IgD-negative memory B cell (primary cell): Measurements from ENCODE around the gene DCLK1. TPM values are rescaled to one million over a fixed set of nuclear protein-coding genes. Genes with fewer than 3 reads are reported as not detected.

Source experiments
- H3K27ac Mint-ChIP-seq, 3 donors: one replicate each; pipeline ENCODE4 v1.8.0; 2020 to 2022; ENCODE audit warnings: mild to moderate bottlenecking in 3 of 3, mixed read lengths in 3 of 3, moderate library complexity in 1 of 3
- H3K27me3 Mint-ChIP-seq: one replicate; pipeline ENCODE4 v1.8.0; 2021; ENCODE audit warnings: mixed read lengths
- H3K36me3 Mint-ChIP-seq: one replicate; pipeline ENCODE4 v1.8.0; 2020; ENCODE audit warnings: mild to moderate bottlenecking, mixed read lengths
- H3K4me1 Mint-ChIP-seq, 3 donors: one replicate each; pipeline ENCODE4 v1.8.0; 2020 to 2022; ENCODE audit warnings: mixed read lengths in 3 of 3, mild to moderate bottlenecking in 1 of 3
- H3K4me3 Mint-ChIP-seq, 4 donors: one replicate each; pipeline ENCODE4 v1.8.0; 2020 to 2022; ENCODE audit warnings: mild to moderate bottlenecking in 4 of 4, mixed read lengths in 4 of 4, moderate library complexity in 3 of 4
- H3K9me3 Mint-ChIP-seq, 3 donors: one replicate each; pipeline ENCODE4 v1.8.0; 2020 to 2021; ENCODE audit warnings: mixed read lengths in 3 of 3, mild to moderate bottlenecking in 1 of 3
- polyA plus RNA-seq: library from polyadenylated mRNA; unstranded; fragments of 300-500 nt; fragmentation: Illumina TruSeq; gene quantifications from one replicate; pipeline ENCODE4 v1.2.3, GENCODE V29; 2021

DCLK1 gene
- polyA plus RNA-seq, 1 donor from 2014 or later, result not detected

GRCh38 chr13:35733827-35734226 is 397.4 kb downstream of the DCLK1 start:
- H3K4me3 Mint-ChIP-seq, result no peak overlapping the region
- H3K9me3 Mint-ChIP-seq, result peaks cover 0 to 1% (median 0%) of the 10 kb centered on the region in 3 donors
- no peaks in the 10 kb centered on the region for H3K4me1 Mint-ChIP-seq
- H3K27ac Mint-ChIP-seq, result no peak overlapping the region
- no peaks in the 10 kb centered on the region for H3K36me3 Mint-ChIP-seq
- H3K27me3 Mint-ChIP-seq, result peaks cover 3% of the 10 kb centered on the region

DNA sequence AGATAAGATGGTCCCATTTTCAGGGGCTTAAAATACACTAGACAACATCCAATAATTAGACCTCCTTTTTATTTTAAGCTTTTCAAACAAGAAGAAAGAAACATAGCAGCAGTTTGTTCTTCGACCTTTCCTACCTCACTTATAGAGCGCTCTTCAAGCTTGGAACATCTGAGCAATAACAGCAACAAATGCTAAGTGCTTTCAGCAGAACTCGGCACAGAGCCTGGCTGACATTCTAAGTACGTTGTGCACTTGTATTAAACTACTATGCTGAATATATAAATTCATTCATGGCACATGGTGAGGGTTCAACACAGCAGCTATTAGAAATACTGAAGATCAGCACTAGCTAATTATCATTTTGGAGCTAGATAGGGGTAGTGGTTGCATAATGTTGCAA is 398.6 kb downstream of the DCLK1 start:
- H3K4me3 Mint-ChIP-seq, result no peak overlapping the region
- H3K4me1 Mint-ChIP-seq, result no peaks in the 10 kb centered on the region
- peaks cover 4% of the 10 kb centered on the region for H3K27me3 Mint-ChIP-seq
- H3K27ac Mint-ChIP-seq, result no peak overlapping the region
- no peaks in the 10 kb centered on the region for H3K9me3 Mint-ChIP-seq
- no peaks in the 10 kb centered on the region for H3K36me3 Mint-ChIP-seq

DNA sequence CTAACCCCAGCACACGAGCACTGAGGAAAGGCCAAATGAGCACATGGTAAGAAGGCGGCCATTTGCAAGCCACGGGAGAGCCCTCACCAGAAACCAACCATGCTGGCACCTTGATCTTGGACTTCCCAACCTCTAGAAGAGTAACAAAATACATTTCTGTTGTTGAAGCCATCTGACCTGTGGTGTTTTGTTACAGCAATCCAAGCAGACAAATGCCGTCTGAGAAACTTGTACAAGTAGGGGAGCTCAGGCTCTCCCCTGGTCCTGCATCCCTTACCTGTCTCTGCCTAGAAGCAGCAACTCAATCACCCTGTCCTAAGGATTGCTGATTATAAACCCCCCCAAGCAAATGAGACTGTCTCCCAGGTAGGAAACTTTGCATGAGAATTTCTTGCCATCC is 399.7 kb downstream of the DCLK1 start:
- no peaks in the 10 kb centered on the region for H3K4me1 Mint-ChIP-seq
- no peaks in the 10 kb centered on the region for H3K36me3 Mint-ChIP-seq
- H3K9me3 Mint-ChIP-seq, result no peaks in the 10 kb centered on the region
- H3K4me3 Mint-ChIP-seq, result no peak overlapping the region
- H3K27me3 Mint-ChIP-seq, result peaks cover 4% of the 10 kb centered on the region
- H3K27ac Mint-ChIP-seq, result peak overlapping the region in 1 of 3 donors; percentile 39

GRCh38 chr13:35729926-35730627 is 401.1 kb downstream of the DCLK1 start:
- H3K27ac Mint-ChIP-seq, result no peak overlapping the region
- H3K4me1 Mint-ChIP-seq, result no peaks in the 10 kb centered on the region
- H3K27me3 Mint-ChIP-seq, result peaks cover 4% of the 10 kb centered on the region
- no peaks in the 10 kb centered on the region for H3K36me3 Mint-ChIP-seq
- H3K9me3 Mint-ChIP-seq, result no peaks in the 10 kb centered on the region
- no peak overlapping the region for H3K4me3 Mint-ChIP-seq

DNA sequence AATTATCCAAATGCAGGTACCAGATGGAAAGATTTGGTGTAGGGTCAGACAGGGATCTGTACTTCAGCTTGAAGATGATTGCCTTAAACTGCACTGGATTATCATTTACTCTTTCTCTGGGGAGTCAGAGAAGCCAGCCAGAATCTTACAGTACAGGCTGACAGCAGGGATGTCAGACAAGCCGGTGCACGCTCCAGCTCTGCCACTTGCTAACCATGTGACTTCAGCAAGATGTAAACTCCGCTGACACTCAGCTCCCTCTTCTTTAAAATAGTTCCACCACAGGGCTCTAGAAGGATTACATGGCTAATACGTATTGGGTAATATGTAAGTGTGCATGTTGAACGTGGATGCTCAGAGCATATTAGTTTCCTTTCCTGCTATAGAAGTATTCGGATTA is 403.3 kb downstream of the DCLK1 start:
- Mint-ChIP-seq H3K4me3 (no peak overlapping the region), H3K27me3 (peaks cover 4% of the 10 kb centered on the region), H3K36me3 (no peaks in the 10 kb centered on the region), H3K27ac (no peak overlapping the region), H3K4me1 (no peaks in the 10 kb centered on the region), H3K9me3 (no peaks in the 10 kb centered on the region)

DNA sequence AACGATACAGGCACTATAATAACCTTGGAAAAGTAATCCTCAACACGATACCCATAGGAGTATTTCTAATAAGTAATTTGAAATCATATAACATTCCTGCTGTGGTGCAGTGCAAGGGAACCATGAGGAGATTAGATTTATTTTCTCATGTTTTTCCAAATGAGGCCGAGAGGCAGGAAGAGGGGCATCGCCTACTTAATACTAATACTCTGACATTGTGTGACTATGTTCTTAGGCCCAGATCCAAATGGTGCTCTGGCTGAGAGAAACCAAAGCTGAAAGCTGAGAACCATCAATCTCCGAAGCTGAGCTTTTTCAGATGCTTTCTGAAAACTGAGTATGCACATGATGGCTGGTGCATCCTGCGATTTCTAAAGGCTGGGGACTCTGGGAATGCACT is 406.7 kb downstream of the DCLK1 start:
- H3K27me3 Mint-ChIP-seq, result peaks cover 4% of the 10 kb centered on the region
- no peak overlapping the region for H3K27ac Mint-ChIP-seq
- no peaks in the 10 kb centered on the region for H3K9me3 Mint-ChIP-seq
- no peak overlapping the region for H3K4me3 Mint-ChIP-seq
- H3K36me3 Mint-ChIP-seq, result no peaks in the 10 kb centered on the region
- H3K4me1 Mint-ChIP-seq, result peaks cover 0 to 2% (median 0%) of the 10 kb centered on the region in 3 donors

DNA sequence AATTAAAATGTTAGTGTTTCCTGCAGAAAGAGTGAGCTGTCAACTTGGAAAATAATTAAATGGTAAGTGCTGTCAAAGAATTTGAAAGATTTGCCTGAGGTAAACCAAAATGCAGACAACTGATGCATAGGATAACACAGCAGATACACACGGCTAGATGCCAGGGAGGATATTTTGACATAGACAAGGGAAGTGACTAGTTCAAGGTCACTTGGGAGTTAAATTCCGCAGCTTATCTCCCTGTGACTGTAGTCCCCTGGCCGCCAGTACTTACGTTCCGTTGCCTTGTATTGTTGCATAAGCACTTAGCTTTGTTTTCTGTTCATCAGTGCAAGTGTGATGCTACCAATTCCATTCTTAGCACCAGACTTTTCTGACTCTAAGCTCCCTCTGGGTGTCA is 407.4 kb downstream of the DCLK1 start:
- Mint-ChIP-seq H3K4me3 (no peak overlapping the region), H3K9me3 (no peaks in the 10 kb centered on the region), H3K27ac (no peak overlapping the region), H3K27me3 (peaks cover 3% of the 10 kb centered on the region), H3K36me3 (no peaks in the 10 kb centered on the region), H3K4me1 (peaks cover 0 to 2% (median 0%) of the 10 kb centered on the region in 3 donors)

DNA sequence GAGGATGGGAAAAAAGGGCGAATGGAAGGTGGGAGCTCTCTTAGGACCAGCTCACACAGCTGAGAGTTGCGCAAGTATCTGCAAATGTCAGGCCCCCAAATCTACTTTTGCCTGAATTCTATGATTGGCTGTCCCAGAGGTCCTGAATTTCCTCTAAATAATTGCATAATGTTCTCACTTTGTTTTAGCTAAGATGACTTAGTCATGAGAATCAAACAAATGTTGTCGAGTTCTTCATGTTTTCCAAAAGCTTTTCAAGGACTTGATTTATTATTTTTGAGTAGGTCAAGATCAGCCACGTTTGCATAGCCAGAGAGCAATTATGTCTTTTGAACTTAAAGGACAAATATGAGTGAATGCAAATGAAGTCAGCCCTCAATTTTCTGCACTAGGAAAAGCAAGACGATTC is 408.1 kb downstream of the DCLK1 start:
- peaks cover 1% of the 10 kb centered on the region for H3K27me3 Mint-ChIP-seq
- H3K27ac Mint-ChIP-seq, result no peak overlapping the region
- peaks cover 0 to 2% (median 0%) of the 10 kb centered on the region in 3 donors for H3K4me1 Mint-ChIP-seq
- no peaks in the 10 kb centered on the region for H3K9me3 Mint-ChIP-seq
- H3K4me3 Mint-ChIP-seq, result no peak overlapping the region
- no peaks in the 10 kb centered on the region for H3K36me3 Mint-ChIP-seq

DNA sequence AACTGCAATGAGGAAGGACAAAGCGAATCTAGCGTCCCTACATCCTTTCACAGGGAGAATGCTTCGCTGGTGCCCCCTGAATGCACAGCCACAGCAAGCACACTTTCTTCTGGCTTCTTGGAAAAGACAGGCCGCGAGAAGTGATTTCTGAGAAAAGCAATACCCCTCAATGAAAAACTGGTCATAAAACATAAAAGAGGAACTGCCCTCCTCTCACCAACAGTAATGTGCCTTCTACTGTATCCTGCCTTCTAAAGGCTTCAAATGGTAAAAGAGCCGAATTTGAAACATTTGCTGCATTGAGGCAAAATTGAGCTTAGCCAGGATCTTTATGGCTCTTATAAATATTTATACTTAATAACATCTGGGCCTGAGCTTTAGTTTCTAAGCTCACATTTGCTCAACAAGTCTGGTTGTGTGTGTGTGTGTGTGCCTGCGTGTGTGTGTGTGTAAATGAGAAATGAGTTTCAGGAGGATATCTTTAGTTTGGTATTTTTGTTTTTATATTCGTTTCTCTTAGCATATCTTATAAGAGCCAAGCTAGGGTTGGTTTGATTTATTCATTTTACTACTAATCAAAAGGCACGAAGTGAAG is 408.6 kb downstream of the DCLK1 start:
- H3K4me1 Mint-ChIP-seq, result peaks cover 0 to 2% (median 0%) of the 10 kb centered on the region in 3 donors
- no peak overlapping the region for H3K4me3 Mint-ChIP-seq

GRCh38 chr13:35720690-35721554 is 410.3 kb downstream of the DCLK1 start:
- Mint-ChIP-seq H3K36me3 (no peaks in the 10 kb centered on the region), H3K27ac (no peak overlapping the region), H3K27me3 (peaks cover 1% of the 10 kb centered on the region), H3K4me3 (no peak overlapping the region), H3K4me1 (peaks cover 0 to 2% (median 0%) of the 10 kb centered on the region in 3 donors), H3K9me3 (no peaks in the 10 kb centered on the region)

More for the DNA sequence above, 408.6 kb downstream of the DCLK1 start:
- Mint-ChIP-seq H3K9me3 (no peaks in the 10 kb centered on the region), H3K27ac (no peak overlapping the region), H3K27me3 (peaks cover 1% of the 10 kb centered on the region), H3K36me3 (no peaks in the 10 kb centered on the region)

DNA sequence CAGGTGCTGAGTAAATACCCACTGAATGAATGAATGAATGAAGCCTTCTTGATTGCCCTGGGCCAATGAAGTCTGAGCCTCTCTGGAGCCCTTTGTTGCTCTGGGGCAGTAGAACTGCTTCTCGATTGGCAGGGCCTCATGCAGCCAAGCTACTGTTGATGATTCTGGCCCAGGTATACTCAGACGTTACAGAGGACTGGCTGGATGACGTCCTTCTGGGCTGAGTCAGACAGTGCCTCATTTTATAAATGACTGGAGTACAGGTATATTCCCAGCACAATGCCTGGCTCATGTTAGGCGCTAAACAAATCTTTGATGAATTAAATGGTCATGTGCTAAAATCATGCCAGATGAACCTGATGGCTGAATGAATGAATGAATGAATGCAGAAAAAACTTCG is 410.9 kb downstream of the DCLK1 start:
- no peaks in the 10 kb centered on the region for H3K9me3 Mint-ChIP-seq
- no peak overlapping the region for H3K4me3 Mint-ChIP-seq
- H3K27ac Mint-ChIP-seq, result no peak overlapping the region
- peaks cover 0 to 2% (median 0%) of the 10 kb centered on the region in 3 donors for H3K4me1 Mint-ChIP-seq
- H3K36me3 Mint-ChIP-seq, result peaks cover 2% of the 10 kb centered on the region
- peaks cover 1% of the 10 kb centered on the region for H3K27me3 Mint-ChIP-seq

Other genes with a start within 250 kb of the DCLK1 start
- gene SOHLH2, start 83.2 kb upstream of the DCLK1 start, polyA plus RNA-seq, result not detected
- not detected for gene CCDC169, start 166.4 kb upstream of the DCLK1 start, polyA plus RNA-seq
- gene SPART, start 215.0 kb upstream of the DCLK1 start, polyA plus RNA-seq, result 17.9 TPM